Right lobe of liver (tissue), 4 donors: ENCODE measurements around the gene TBC1D1.

Experiments used
- CTCF ChIP-seq, 4 donors: fragments of 200-600 bp in 3 of 4; fragments of 450-650 bp in 1 of 4; IDR thresholded peaks; one replicate each; pipeline versions ENCODE4 v1.5.1 to v1.8.0; 2016 to 2022; ENCODE audit warnings: antibody characterized with exemption in 4 of 4, mild to moderate bottlenecking in 2 of 4
- POLR2A ChIP-seq: fragments of 450-650 bp; IDR thresholded peaks from one replicate; pipeline ENCODE4 v1.6.1; 2017; ENCODE audit warnings: antibody characterized with exemption, mild to moderate bottlenecking
- donor health status: DM: no; HTN: no; CAD: no.
- donor health status: DM: no; HTN: no; CAD: no.
- donor health status: DM: no; HTN: yes; CAD: no.

- TF ChIP-seq CTCF (IDR thresholded peaks at IDR 0.05) = peak in 2 of 4 donors; percentile 5 to 27
- no peak for TF ChIP-seq POLR2A
Measured at GRCh38 chr4:38071801-38072431, 181.0 kb downstream of the TBC1D1 start.
